Iris pigment epithelial cell (primary cell): ENCODE measurements around the gene SH3RF3.

Source experiments
- DNase-seq: peaks from one replicate; pipeline ENCODE4 v3.0.0-alpha.2; 2011; ENCODE audit warnings: low read depth

SH3RF3 gene

DNA sequence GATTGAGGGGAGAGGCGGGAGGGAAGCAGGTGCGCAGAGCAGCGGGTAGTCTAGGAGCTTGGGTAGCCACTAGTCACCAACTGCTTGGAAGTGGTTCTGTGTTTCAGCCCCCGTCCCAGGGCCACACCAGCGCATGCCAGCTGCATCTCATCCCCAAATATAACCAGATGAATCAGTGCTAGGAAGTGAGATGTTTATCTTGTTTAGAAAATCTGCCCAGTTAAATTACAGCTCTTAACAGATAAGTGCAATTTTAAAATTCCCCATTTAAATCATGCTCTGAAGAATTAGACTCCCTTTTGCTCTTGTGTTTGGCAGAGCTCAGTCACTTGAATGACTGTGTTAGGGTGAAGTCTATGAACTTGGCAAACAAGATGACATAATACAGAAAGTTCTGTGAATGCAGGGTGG, 291.0 kb downstream of the SH3RF3 start:
- peak; percentile 55 for DNase-seq

DNA sequence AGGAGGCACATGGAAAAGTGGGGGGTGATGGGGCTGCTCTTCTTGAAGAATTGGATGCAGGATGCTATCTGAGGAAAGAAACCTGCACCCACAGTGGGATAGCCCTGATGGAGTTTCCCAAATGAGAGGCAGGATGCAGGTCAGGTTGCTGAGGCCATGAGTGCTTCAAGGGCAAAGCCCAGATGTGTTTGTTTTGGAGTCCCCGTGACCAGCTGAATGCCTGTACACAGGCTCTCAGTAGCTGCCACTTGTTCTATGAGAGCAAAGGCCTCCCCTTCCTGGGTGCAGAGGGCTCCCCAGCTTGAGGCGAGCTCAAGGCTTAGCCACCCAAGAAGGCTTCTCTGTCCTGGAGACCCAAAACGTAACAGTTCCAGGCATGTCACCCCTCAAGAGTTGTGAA, 292.1 kb downstream of the SH3RF3 start:
- DNase-seq: no peak

DNA sequence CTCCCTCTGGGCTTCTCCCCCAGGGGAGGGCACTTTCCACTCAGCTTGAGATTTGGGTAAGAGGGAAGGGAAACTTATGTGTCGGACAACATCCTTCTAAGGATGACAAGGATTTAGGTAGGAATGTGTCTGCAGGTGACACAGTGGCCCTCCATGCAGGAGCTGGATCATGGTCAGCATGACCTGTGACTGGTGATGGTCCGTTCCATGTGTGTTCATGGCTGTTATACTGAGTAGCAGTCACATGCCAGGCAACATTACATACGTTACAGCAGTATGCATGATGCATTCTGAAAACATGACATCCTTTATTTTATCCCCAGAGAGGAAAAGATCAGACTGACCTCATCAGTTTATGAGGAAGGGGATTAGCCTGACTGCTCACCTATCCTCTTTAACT, 292.6 kb downstream of the SH3RF3 start:
- DNase-seq: no peak

DNA sequence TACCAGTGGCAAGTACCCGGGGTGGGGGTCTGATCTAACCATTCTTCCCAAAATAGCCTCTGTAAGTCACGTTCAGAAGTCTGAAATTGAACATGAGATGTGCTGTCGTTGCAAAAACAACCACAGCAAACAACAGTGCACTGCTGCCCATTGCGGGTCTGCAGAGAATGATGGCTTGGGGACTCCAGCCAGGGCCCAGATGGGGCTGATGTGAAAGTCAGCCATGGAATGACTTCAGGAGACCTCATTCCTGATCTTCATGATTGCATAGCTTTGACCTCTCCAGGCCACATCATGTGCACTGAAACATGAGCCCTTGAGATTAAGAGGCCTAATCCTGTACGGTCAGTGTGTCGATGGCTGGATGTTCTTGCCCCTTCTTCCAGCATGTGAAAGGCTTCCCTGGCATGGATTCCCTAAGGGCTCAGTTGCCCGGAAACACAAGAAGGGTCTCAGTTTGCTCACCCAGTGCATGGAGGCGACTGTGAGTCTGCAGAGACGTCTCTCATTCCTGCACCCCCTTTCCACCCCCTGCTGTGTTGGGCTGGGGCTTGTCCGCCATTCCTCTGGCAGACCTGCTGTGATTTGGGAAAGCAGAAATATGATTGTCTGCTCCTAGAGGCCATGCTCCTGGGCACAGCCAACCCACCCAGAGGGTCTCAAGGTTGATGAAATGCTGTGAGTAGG, 293.2 kb downstream of the SH3RF3 start:
- DNase-seq: peak; percentile 74

DNA sequence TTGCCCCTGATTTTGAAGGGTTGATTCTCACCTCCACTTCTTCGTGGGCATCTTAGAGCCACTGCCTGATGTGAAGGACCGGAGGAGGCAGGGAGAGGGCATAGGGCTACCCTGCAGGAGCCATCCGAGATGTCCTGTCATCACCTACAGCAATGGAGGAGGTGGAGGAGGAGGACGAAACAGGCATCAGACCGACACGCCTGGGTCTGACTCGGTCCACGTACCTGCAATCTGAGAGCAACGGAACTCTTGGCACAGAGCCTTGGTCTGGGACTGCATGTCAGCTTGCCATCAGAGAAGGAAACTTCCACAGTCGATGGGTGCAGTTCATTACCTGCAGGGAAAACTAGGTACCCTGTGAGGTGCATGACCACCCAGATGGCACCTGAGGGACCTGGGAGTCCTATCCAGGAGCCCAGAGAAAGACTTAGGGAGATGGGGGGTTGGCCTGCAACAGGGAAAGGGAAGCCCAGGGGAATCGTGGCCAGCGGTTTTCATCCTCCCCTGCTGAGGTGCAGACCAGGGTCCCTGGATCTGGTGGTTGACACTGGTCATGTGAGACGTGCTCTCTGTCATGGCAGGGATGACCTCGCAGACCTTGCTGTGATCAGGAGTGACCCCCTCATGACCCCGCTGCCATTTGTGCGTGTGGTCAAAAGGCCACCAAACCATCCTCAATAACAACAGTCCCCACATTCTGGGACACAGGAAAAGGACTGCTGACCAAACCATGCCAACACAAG, 293.9 kb downstream of the SH3RF3 start:
- DNase-seq: no peak

DNA sequence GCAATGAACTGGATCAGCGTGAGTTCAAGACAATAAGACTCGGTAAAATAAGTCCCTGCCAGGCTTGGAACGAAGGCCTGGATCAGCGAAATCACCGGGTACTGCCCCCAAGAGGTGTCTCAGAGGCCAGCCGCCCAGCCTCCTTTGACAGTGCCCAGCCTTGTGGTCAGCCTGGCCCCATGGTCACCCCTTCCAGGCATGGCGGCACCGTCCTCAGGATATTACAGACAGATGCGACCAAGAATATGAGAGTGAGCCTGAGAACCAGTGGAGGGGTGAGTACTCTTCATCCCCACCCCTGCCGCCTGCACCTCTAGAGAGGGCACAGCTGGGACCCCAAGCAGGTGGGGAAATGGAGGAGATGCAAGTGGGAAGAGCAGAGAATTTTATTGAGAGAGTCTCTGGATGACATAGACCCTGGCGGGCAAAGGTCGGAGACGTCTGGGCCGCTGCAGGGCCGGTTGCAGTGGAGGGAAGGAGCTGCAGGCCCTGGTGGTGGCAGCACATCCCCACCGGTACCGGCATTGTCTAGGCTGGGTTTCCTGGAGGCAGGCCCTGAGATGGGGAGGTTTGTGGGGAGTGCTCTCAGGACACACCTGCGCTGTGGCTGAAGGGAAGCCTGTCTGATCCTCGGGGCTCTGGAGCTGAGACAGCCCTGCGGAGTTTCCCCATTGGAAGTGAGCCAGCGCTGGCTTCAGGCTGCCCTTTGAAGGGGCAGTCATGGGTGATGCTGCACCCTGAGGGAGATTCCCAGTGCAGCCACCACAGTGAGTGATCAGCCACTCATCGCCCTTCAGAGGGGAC, 294.8 kb downstream of the SH3RF3 start:
- no peak for DNase-seq

DNA sequence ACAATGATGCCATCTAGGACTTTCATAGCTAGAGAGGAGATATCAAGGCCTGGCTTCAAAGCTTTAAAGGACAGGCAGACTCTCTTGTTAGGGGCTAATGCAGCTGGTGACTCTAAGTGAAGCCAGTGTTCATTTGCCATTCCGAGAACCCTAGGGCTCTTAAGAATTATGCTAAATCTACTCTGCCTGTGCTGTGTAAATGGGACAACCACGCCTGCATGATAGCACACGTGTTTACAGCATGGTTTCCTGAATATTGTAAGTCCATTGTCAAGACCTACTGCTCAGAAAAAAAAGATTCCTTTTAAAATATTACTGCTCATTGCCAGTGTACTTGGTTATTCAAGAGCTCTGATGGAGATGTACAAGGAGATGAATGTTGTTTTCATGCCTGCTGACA, 296.4 kb downstream of the SH3RF3 start:
- DNase-seq: no peak

DNA sequence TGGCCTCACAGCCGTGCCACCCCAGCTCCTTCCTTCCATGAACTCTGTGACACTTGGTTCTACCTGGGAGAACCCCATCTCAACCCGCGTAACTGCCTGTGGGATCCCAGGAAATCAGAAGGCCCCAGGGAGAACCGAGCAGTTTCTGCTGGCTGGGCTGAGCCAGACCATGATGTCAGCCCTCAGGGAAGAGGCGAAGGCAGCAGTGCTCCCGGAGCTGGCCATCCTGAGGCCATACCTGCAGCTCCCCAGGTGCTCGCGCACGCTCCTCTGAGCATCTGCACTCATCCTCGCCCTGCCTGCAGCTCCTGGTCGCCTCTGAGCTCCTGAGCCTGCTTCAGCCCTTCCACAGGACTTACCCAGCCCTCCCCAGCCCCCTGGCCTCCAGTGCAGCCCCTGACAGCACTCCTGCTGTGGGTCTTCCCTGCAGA, 298.7 kb downstream of the SH3RF3 start:
- DNase-seq: no peak

DNA sequence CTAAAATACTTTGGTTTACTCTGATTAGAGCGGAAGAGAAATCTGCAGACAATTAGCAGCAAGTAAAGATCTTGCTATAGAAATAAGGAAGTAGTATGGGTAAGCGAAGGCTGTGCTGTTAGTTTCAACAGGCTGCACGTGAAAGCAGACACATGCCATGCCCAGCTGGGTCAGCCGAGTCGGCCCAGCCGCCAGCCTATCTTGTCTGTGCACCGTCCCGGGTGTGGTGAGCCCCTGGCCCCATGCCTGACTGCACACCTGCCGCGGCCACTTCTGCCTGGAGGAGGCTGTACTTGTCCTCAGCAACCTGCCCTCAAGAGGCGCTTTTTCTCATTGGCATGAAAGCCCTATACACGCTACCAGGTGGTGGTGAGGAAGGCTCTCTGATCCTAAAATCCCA, 299.3 kb downstream of the SH3RF3 start:
- no peak for DNase-seq

DNA sequence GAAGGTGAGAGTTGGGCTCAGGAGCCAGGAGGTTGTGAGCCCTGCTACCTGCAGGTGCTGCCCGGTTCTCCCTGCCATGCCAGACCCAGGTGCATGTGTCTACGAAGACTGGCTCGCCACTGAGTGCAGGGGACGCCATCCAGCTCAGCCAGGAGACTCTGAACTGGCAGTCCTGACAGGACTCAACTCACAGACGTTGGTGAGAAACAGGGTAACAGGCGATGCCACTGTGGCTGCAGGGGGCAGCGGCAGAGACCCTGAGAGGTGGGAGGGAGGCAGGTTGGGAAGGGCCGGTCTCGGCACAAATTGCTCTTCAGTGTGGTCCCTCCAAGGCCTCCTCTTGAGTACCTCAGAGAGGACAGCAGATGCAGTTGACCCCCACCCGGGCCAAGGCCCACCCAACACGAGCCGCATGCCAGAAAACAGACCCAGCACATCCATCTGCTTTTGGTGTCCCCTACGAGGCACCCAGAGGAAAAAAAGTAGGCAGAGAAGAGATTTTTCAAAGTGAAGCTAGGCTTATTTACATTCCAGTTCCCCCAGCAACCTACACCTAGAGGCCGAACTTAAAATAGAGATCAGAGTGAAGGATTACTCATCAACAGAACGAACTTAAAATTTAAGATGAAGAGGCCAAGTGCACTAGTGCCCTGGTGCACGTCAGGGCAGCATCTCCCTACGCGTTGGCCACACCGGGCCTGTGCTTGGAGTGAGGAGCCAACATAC, 300.0 kb downstream of the SH3RF3 start:
- DNase-seq: no peak

DNA sequence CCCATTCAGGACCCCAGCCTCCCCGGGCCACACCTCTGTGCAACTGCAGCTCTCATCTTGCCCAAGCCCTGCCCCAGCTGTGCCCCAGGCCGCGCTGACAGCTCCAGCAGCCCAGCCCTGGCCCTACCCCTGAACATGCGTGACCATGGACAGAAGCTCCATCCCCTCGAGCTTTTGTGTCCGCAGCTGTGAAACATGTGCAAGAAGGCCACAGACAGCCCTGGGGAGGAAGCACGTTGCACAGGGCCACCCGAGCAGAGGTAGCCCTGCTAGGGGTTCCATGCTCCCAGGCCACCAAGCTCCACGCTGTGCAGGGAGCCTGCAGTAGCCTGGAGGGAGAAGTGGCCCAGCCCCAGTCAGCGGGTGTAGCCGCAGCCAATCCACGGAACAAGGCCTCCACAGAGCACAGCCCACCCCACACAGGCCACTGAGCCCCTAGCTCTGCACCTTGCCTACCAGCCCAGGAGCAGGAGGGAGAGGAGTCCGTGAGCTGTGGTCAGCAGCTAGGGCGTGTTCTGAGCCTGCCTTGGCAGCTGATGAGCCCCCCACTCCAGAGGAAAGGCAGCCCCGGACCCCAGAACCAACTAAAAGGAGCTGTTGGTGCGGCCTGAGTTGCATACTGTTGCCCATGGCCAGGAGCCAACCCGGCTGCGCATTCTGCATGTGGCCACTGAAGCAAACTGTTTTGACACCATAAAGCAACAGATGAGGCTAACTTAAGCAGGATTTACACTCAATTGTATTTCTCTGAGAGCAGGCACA, 300.7 kb downstream of the SH3RF3 start:
- DNase-seq: no peak

DNA sequence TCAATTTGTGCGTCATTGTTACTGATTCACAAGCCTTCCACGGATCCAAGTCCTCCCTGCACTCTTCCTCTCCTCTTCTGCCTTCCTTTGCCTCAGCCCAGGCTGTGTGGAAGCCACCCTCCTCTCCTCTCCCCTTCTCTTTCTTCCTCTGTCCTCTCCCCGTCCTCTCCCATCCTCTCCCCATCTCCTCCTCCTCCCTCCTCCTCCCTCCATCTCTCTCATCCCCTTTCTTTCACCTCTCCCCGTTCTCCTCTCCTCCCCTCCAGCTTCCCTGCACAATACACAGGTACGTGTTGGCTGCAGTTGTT, 301.3 kb downstream of the SH3RF3 start:
- DNase-seq: no peak

DNA sequence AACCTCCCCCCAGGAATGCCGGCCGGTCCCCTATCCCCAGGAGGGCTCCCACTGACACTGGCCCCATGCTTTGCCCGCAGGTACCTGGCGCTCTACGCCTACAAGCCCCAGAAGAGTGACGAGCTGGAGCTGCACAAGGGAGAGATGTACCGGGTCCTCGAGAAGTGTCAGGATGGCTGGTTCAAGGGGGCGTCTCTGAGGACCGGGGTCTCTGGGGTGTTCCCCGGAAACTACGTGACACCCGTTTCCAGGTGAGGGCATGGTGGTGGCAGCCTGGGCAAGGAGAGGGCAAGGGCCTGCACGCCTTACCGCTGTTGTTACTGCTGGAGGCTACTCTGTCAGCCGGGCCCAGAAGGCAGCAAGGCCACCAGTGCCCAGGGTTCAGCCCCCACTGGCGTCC, 303.4 kb downstream of the SH3RF3 start:
- DNase-seq: no peak

DNA sequence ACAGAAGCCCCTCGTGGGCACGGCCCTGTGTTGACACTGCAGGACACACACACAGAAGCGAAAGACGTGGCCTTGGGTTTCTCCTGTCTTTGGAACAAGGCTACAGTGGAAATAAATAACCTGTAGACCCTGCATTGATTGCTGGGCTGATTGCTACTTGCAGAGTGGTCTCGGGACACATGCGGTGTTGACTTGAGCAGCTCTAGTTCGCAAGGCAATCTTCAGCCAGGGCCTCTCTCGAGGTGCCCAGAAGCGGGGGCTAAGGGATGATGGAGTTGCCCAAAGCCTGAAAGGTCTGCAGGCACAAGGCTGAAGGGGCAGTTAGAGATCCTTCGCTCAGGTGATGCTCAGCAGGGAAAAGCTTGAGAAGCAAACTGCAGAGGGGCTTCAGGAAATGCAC, 304.5 kb downstream of the SH3RF3 start:
- DNase-seq: no peak

DNA sequence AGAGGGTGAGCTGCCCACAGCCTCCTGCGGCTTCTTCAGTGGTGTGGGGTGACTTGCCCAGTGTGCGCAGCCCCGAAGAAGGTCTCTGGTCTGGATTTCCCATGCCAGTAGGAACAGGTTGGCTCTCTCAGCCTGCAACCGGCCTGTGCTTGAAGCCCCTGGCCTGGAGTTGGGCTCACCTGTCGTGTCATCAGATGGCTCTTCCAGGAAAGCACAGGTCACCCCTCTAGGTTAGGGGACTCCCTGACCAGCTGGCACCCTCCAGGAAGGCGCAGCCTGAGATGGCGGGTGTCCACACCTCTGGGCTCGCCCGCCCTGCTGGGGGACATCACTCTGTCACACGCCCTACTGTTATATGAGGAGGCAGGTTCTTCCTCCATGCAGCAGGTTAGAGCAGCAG, 304.9 kb downstream of the SH3RF3 start:
- DNase-seq: no peak

DNA sequence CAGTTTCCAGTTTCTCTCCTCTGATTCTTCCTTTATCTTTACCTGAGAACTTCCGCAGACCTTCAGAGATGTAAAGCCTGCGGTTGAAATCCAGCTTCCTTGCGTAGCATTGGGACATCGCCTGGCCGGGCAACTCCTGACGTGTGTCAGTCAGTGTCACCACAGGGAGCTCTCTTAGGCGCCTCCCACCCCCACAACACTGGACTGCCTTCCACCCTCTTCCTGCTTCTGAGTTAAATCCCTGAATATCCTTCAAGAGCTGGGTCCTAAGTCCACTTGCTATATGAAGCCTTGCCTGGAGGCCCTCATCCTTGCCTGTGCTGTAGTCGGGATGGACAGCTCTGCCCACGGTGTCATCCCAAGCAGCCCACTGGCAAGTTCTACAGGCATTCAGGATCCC, 305.3 kb downstream of the SH3RF3 start:
- DNase-seq: no peak

DNA sequence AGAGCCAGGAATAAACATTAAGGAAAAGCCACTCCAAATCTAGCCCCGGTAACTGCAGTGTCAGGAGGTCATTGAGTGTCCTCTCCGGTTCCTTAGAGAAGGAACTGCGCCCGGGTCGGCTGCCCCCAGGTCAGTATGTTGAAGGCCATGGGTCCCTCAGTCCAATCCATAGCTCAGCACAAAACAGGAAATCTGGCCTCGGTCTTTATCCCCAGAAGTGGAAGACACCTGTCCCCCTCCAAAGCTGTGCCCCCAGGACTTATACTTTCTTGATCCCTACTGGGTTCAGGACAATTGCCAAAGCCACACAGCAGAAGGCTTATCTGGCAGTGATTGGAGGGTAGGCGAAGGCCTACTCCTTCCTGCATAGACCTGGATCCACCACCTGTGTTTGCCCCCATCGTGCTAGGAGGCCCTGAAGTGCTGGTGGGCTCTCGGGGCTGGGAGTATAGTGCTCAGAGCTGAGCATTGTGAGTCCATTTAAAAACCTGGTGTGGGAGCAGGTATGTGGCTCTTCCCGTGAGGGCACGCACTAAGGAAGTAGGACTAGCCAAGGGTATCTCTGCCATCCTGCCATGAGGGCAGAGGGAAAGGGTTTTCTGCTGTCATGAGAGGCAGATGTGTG, 306.2 kb downstream of the SH3RF3 start:
- DNase-seq: no peak

DNA sequence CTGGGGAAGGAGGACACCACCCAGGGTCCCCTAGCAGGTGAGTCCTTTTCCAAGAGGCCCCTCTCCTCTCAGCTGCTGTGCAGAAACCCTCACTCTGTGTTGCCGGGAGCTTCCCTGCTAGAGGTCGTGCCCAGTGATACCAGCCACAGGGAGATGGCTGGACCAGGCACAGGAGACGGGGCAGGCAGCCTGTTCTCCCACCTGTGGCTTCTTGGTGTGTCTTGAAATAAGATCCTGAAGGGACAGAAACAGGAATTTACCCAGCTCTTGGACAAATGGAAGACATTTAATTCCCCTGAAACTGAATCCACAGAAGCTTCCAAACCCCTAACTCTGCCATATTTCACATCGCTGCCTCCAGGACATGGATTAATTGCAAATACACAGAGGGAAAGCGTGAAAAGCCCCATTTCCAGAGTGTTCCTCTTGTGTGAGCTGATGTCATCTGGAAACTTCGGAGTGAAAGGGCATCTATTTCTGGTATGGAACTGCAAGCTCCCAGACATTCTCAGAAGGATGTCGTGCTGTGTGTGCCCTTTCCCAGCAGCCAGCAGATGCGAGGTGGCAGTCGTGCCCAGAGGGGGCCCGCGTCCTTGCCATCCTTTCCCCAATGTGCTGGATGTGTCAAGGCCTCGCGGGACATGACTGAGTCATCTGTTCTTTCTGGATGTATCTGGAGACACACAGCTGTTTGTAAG, 307.0 kb downstream of the SH3RF3 start:
- peak; percentile 19 for DNase-seq

DNA sequence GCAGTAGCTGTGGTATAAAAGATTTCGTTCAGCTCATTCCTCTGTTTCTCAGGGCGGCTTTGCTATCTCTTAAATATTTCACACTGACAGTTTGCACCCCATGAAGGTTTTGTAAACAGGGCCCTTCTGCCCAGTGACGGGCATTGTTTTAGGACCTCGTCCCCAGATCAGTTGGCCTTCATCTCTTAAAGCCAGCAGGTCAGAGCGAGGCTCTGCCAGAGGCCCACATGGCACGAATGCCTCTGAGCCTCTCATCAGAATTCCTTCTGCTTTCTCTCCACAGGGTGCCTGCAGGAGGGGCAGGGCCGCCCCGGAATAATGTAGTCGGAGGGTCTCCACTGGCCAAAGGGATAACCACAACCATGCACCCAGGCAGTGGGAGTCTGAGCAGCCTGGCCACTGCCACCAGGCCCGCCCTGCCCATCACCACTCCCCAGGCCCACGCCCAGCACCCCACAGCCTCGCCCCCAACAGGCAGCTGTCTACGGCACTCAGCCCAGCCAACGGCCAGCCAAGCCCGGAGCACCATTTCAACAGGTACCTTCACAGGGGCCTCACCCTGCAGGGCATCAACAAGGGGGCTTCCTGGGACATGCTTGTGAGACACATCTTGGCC, 307.7 kb downstream of the SH3RF3 start:
- DNase-seq: no peak
